Testis (tissue), 2 donors: ENCODE results near the gene ZFP62.

Experiments
- POLR2A ChIP-seq: fragments of 450-650 bp; IDR thresholded peaks from one replicate; pipeline ENCODE4 v1.6.1; 2017; ENCODE audit warnings: antibody characterized with exemption, mild to moderate bottlenecking, moderate library complexity
- TF ChIP-seq, protein P1 (sequence below), 3 experiments: fragments of 450-650 bp in 2 of 3; fragments of 200-600 bp in 1 of 3; sonication (generic) in 1 of 3; IDR thresholded peaks; one replicate each; pipeline ENCODE4 v1.5.1; 2016 to 2019; ENCODE audit warnings: antibody characterized with exemption in 3 of 3, mild to moderate bottlenecking in 2 of 3, moderate library complexity in 1 of 3

DNA sequence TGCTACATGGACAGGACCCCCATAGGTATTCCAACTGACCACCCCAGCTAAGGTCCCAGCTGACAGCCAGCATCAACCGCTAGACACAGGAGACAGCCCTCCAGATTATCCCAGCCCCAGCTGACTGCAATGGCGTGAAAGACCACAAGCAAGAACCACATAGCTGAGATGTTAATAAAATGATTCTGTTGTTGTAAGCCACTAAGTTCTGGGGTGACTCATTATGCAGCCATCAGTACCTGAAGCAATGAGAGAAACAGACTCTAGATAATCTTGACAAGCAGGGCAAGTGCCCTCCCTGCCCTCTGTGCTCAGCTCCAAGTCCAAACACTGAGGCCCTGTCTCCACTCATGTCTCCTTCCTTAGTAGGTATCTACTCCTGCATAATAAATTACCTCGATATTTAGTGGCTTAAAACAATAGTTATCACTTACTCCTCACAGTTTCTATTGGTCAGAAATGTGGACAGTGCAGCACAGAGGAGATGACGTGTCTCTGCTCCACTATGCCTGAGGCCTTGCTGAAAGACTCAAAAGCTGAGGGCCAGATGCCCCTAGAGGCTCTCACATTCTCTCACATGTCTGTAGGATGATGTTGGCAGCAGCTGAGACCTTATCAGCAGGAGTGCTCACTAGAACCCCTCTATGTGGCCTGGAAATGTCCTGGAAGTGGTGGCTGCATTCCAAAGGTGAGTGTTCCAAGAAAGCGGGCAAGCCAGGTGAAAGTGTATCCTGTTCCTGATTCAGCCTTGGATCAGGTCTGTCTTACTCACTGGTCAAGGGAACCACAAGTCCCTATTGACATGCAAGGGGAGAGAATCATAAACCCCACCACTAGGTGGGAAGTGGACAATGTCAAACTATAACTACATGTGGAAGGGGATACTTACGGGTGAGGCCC is 60.9 kb downstream of the ZFP62 start:
- TF ChIP-seq, protein P1, sequence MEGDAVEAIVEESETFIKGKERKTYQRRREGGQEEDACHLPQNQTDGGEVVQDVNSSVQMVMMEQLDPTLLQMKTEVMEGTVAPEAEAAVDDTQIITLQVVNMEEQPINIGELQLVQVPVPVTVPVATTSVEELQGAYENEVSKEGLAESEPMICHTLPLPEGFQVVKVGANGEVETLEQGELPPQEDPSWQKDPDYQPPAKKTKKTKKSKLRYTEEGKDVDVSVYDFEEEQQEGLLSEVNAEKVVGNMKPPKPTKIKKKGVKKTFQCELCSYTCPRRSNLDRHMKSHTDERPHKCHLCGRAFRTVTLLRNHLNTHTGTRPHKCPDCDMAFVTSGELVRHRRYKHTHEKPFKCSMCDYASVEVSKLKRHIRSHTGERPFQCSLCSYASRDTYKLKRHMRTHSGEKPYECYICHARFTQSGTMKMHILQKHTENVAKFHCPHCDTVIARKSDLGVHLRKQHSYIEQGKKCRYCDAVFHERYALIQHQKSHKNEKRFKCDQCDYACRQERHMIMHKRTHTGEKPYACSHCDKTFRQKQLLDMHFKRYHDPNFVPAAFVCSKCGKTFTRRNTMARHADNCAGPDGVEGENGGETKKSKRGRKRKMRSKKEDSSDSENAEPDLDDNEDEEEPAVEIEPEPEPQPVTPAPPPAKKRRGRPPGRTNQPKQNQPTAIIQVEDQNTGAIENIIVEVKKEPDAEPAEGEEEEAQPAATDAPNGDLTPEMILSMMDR (IDR thresholded peaks at IDR 0.05): no peak
- TF ChIP-seq POLR2A: no peak
